H1 (cell line): ENCODE data around the gene AFF4. TPM values are rescaled to one million over a fixed set of nuclear protein-coding genes. Genes with fewer than 3 reads are reported as not detected.
"Not testable (repeated sequence)": the region's sequence is repeated elsewhere in the genome, so short reads cannot be mapped to it uniquely, and the experiment has no call there.

Experiments used
- CTCF ChIA-PET: fragments of 300-600 bp; sonication (Branson Sonifier 250); formaldehyde crosslinking; loops from one replicate; lab custom pipeline; 2021; ENCODE audit not compliant: partially characterized antibody; lab: Charles Lee
- POLR2A ChIA-PET: fragments of 300-600 bp; sonication (Branson Sonifier 250); formaldehyde crosslinking; loops from one replicate; lab custom pipeline; 2021; ENCODE audit warnings: inconsistent platforms; ENCODE audit not compliant: partially characterized antibody; lab: Charles Lee
- DNase-seq, 2 experiments: peaks; one replicate each; pipeline versions ENCODE4 v3.0.0 to v3.0.0-alpha.2; 2010 to 2022; ENCODE audit warnings: low spot score in 2 of 2, low read depth in 1 of 2, mixed read lengths in 1 of 2
- FAIRE-seq: peaks from 2 replicates; lab custom pipeline; 2011; peaks lifted over from hg19 to GRCh38; lab: Jason Lieb, UNC
- H2AFZ ChIP-seq: 2 replicates; pipeline ENCODE4 v1.8.1; 2012; ENCODE audit warnings: low read length, inconsistent platforms
- H2AK5ac ChIP-seq: 2 replicates; pipeline ENCODE4 v1.6.1; 2013; ENCODE audit warnings: low read depth, low read length
- H2BK120ac ChIP-seq: replicated peaks from 2 replicates; pipeline ENCODE3; 2013; ENCODE audit warnings: low read depth, low read length, inconsistent platforms
- H2BK12ac ChIP-seq: 2 replicates; pipeline ENCODE4 v1.6.1; 2013; ENCODE audit warnings: low read depth, low read length
- H2BK15ac ChIP-seq: 2 replicates; pipeline ENCODE4 v1.6.1; 2013; ENCODE audit warnings: low read length
- H2BK20ac ChIP-seq: 2 replicates; pipeline ENCODE4 v1.6.1; 2013; ENCODE audit warnings: low read length
- H2BK5ac ChIP-seq: 2 replicates; pipeline ENCODE4 v1.6.1; 2013; ENCODE audit warnings: low read depth, low read length
- H3K14ac ChIP-seq: 2 replicates; pipeline ENCODE4 v1.6.1; 2013; ENCODE audit warnings: inconsistent platforms; ENCODE audit not compliant: insufficient read length
- H3K18ac ChIP-seq: 2 replicates; pipeline ENCODE4 v1.6.1; 2013; ENCODE audit warnings: low read length; ENCODE audit errors: extremely low read depth
- H3K23ac ChIP-seq: 2 replicates; pipeline ENCODE4 v1.6.1; 2013; ENCODE audit warnings: inconsistent platforms; ENCODE audit not compliant: insufficient read length
- H3K23me2 ChIP-seq: 2 replicates; pipeline ENCODE4 v1.6.1; 2013; ENCODE audit warnings: low read depth, low read length
- H3K27ac ChIP-seq: 2 replicates; pipeline ENCODE4 v1.6.1; 2011; ENCODE audit warnings: low read depth, low read length, inconsistent platforms
- H3K27me3 ChIP-seq, 4 experiments: replicated peaks in 1 of 4; 1 replicate in 1 of 4; 2 replicates in 3 of 4; pipeline versions ENCODE4 v1.6.1 to v1.8.1; 2011 to 2013; ENCODE audit warnings: low read length in 3 of 4, mild to moderate bottlenecking in 3 of 4, inconsistent platforms in 2 of 4, mixed read lengths in 2 of 4, moderate library complexity in 1 of 4; ENCODE audit not compliant: control insufficient read depth in 3 of 4, insufficient read depth in 3 of 4; ENCODE audit errors: extremely low read depth in 1 of 4
- H3K36me3 ChIP-seq, 4 experiments: 2 replicates each; pipeline versions ENCODE4 v1.6.1 to v1.8.1; 2011 to 2013; ENCODE audit warnings: mild to moderate bottlenecking in 4 of 4, low read length in 3 of 4, moderate library complexity in 2 of 4, control low read depth in 1 of 4, inconsistent platforms in 1 of 4; ENCODE audit not compliant: insufficient read depth in 4 of 4, control insufficient read depth in 2 of 4
- H3K4ac ChIP-seq: replicated peaks from 2 replicates; pipeline ENCODE3; 2013; ENCODE audit warnings: low read length, low read depth, mixed read lengths, inconsistent platforms; ENCODE audit not compliant: insufficient read length
- H3K4me1 ChIP-seq, 4 experiments: replicated peaks in 1 of 4; 1 replicate in 1 of 4; 2 replicates in 3 of 4; pipeline versions ENCODE4 v1.6.1 to v1.8.1; 2011 to 2013; ENCODE audit warnings: low read length in 3 of 4, inconsistent platforms in 2 of 4, mixed read lengths in 1 of 4; ENCODE audit not compliant: insufficient read depth in 4 of 4, control insufficient read depth in 3 of 4
- H3K4me2 ChIP-seq, 2 experiments: 2 replicates each; pipeline versions ENCODE4 v1.6.1 to v1.8.1; 2011 to 2013; ENCODE audit warnings: low read depth in 2 of 2, low read length in 2 of 2, control low read depth in 1 of 2, inconsistent platforms in 1 of 2, mild to moderate bottlenecking in 1 of 2; ENCODE audit not compliant: insufficient read depth in 1 of 2
- H3K4me3 ChIP-seq, 4 experiments: fragments of 200-600, 300-600 bp in 1 of 4; sonication (generic), shearing (Covaris generic), sonication (Bioruptor Twin) in 1 of 4; 2 replicates each; pipeline versions ENCODE4 v1.5.1 to v1.8.1; 2011 to 2016; ENCODE audit warnings: low read length in 4 of 4, low read depth in 3 of 4, control low read depth in 2 of 4, inconsistent platforms in 2 of 4, mild to moderate bottlenecking in 2 of 4, mixed read lengths in 1 of 4, moderate library complexity in 1 of 4; ENCODE audit not compliant: insufficient read depth in 2 of 4; ENCODE audit errors: extremely low read depth in 1 of 4
- H3K56ac ChIP-seq: replicated peaks from 2 replicates; pipeline ENCODE3; 2013; ENCODE audit warnings: low read depth, mild to moderate bottlenecking, mixed read lengths, low read length, inconsistent platforms; ENCODE audit not compliant: insufficient read length
- H3K79me1 ChIP-seq: 2 replicates; pipeline ENCODE4 v1.6.1; 2013; ENCODE audit warnings: low read depth, low read length, control low read depth
- H3K79me2 ChIP-seq, 2 experiments: 2 replicates each; pipeline versions ENCODE4 v1.6.1 to v1.8.1; 2012 to 2013; ENCODE audit warnings: low read length in 2 of 2, mild to moderate bottlenecking in 2 of 2, inconsistent platforms in 1 of 2; ENCODE audit not compliant: insufficient read depth in 2 of 2, control insufficient read depth in 1 of 2
- H3K9ac ChIP-seq, 4 experiments: replicated peaks in 1 of 4; 1 replicate in 1 of 4; 2 replicates in 3 of 4; pipeline versions ENCODE4 v1.6.1 to v1.8.1; 2011 to 2013; ENCODE audit warnings: low read depth in 3 of 4, low read length in 3 of 4, control low read depth in 2 of 4, mild to moderate bottlenecking in 2 of 4, moderate library complexity in 2 of 4, inconsistent platforms in 1 of 4; ENCODE audit errors: extremely low read depth in 1 of 4
- H3K9me3 ChIP-seq, 2 experiments: 2 replicates each; pipeline versions ENCODE4 v1.6.1 to v1.8.1; 2012 to 2013; ENCODE audit warnings: mild to moderate bottlenecking in 2 of 2, moderate library complexity in 2 of 2, control low read depth in 1 of 2, inconsistent platforms in 1 of 2, low read depth in 1 of 2, low read length in 1 of 2, mixed read lengths in 1 of 2; ENCODE audit not compliant: insufficient read depth in 2 of 2
- H4K20me1 ChIP-seq, 2 experiments: replicated peaks in 1 of 2; 2 replicates each; pipeline versions ENCODE3 to v1.8.1; 2011 to 2013; ENCODE audit warnings: inconsistent platforms in 2 of 2, low read length in 2 of 2, mild to moderate bottlenecking in 1 of 2; ENCODE audit not compliant: insufficient read depth in 2 of 2, control insufficient read depth in 1 of 2
- H4K5ac ChIP-seq: 2 replicates; pipeline ENCODE4 v1.6.1; 2013; ENCODE audit warnings: low read length, low read depth, mixed read lengths, inconsistent platforms; ENCODE audit not compliant: insufficient read length
- H4K8ac ChIP-seq: 2 replicates; pipeline ENCODE4 v1.8.0; 2013; ENCODE audit warnings: mild to moderate bottlenecking, moderate library complexity, low read length, inconsistent platforms; ENCODE audit not compliant: insufficient read depth; ENCODE audit errors: extremely low read depth
- H4K91ac ChIP-seq: replicated peaks from 2 replicates; pipeline ENCODE3; 2013; ENCODE audit warnings: low read length, mixed read lengths, inconsistent platforms; ENCODE audit not compliant: insufficient read length
- WGBS, 2 experiments: shearing (Covaris generic) in 1 of 2; methylation state at CpG; one replicate each; pipeline versions ENCODE4 v1.1.6 to v1.1.7; 2013 to 2015; ENCODE audit warnings: low lambda C conversion rate in 2 of 2, mixed read lengths in 2 of 2, inconsistent platforms in 1 of 2, low coverage in 1 of 2, missing lambda C conversion rate in 1 of 2; ENCODE audit not compliant: insufficient replicate concordance in 2 of 2, insufficient coverage in 1 of 2, insufficient read length in 1 of 2; ENCODE audit errors: extremely low coverage in 1 of 2, missing lambda C conversion rate in 1 of 2; 5-methylcytosine and 5-hydroxymethylcytosine counted together
- polyA plus RNA-seq, 7 experiments: library from polyadenylated mRNA; depleted of rRNA in 3 of 7; stranded (reverse) in 5 of 7; unstranded in 2 of 7; fragments of >200 nt in 5 of 7; fragments of 200-250 nt in 2 of 7; gene quantifications; 1 replicate in 5 of 7; 2 replicates in 1 of 7; 4 replicates in 1 of 7; pipeline versions ENCODE4 v1.2.1 to v1.2.3, GENCODE V29; 2011 to 2013; ENCODE audit warnings: missing spikeins in 2 of 7, mixed read lengths in 2 of 7
- total RNA-seq: library from RNA; stranded (reverse); fragmentation: NEBNext Ultra II Directional; extraction: Animal tissue kit (Norgen Biotek cat#: 25700); gene quantifications from 2 replicates; pipeline ENCODE4 v1.2.1, GENCODE V29; 2021

Gene AFF4
- total and polyA plus RNA-seq, 2 of the 8 experiments (the other 6 are each of a cell fraction or from before 2014, with no cell fraction given), result 12.0 to 61.4 TPM

GRCh38 chr5:132956166-132956799, 7.2 kb downstream of the AFF4 start:
- H3K18ac ChIP-seq, H4K5ac ChIP-seq, DNase-seq, H3K4me2 ChIP-seq, H2BK15ac ChIP-seq, POLR2A ChIA-PET, H2AFZ ChIP-seq, FAIRE-seq, H3K4me3 ChIP-seq, H3K4me1 ChIP-seq, H3K36me3 ChIP-seq, H3K27me3 ChIP-seq, H3K56ac ChIP-seq, H2AK5ac ChIP-seq, H4K91ac ChIP-seq, H4K8ac ChIP-seq, H3K27ac ChIP-seq, H2BK120ac ChIP-seq, H3K23me2 ChIP-seq, H3K14ac ChIP-seq, H2BK20ac ChIP-seq, H3K9me3 ChIP-seq, H3K4ac ChIP-seq, H2BK5ac ChIP-seq, H3K9ac ChIP-seq, H3K23ac ChIP-seq, H3K79me1 ChIP-seq, H2BK12ac ChIP-seq: not testable (repeated sequence)
- Histone ChIP-seq H4K20me1 (peaks cover 5 to 21% of the 10 kb centered on the region in 2 experiments), H3K79me2 (peaks cover 47 to 92% of the 10 kb centered on the region in 2 experiments)
- 96% methylated on average over 5 of the region's 6 CpGs; no CpG with 5 or more reads in 1 of the 2 experiments for WGBS, 2 experiments
- CTCF ChIA-PET, result interaction anchor here (0.7 kb wide), 1 partner anchor 73 kb away, joined by 3 read pairs; no protein-coding TSS in a partner anchor
